Adrenal gland (tissue), 12 donors: ENCODE results near the gene GAS2L1. TPM values are rescaled to one million over a fixed set of nuclear protein-coding genes. Genes with fewer than 3 reads are reported as not detected.

Source experiments
- DNase-seq, 7 donors: peaks; one replicate each; pipeline ENCODE4 v3.0.0-alpha.2; 2019 to 2020
- H3K27ac ChIP-seq, 5 donors: fragments of 200-600 bp; sonication (generic) in 4 of 5; 1 replicate in 3 of 5; 2 replicates in 2 of 5; pipeline versions ENCODE4 v1.5.1 to v1.8.0; 2016 to 2020; ENCODE audit warnings: mild to moderate bottlenecking in 1 of 5
- H3K27me3 ChIP-seq: fragments of 200-600 bp; 2 replicates; pipeline ENCODE4 v1.8.0; 2021
- H3K36me3 ChIP-seq, 2 donors: fragments of 200-600 bp; replicated peaks in 1 of 2; 1 replicate in 1 of 2; 2 replicates in 1 of 2; pipeline versions ENCODE4 v1.5.1 to v1.8.0; 2018 to 2022
- H3K4me1 ChIP-seq, 2 donors: fragments of 200-600 bp; replicated peaks in 1 of 2; 1 replicate in 1 of 2; 2 replicates in 1 of 2; pipeline versions ENCODE4 v1.5.1 to v1.8.0; 2018 to 2021
- H3K4me3 ChIP-seq, 4 donors: fragments of 200-600 bp; sonication (generic) in 3 of 4; one replicate each; pipeline ENCODE4 v1.5.1; 2016 to 2018
- H3K9me3 ChIP-seq, 3 donors: fragments of 200-600 bp; sonication (generic) in 1 of 3; replicated peaks in 1 of 3; 1 replicate in 2 of 3; 2 replicates in 1 of 3; pipeline versions ENCODE4 v1.5.1 to v1.8.0; 2016 to 2021
- POLR2A ChIP-seq, 2 donors: fragments of 450-650 bp; IDR thresholded peaks; one replicate each; pipeline ENCODE4 v1.6.1; 2017; ENCODE audit warnings: antibody characterized with exemption in 2 of 2, mild to moderate bottlenecking in 2 of 2, moderate library complexity in 1 of 2
- WGBS, 4 donors: extraction: QIAGEN DNeasy Blood & Tissue Kit in 2 of 4; methylation state at CpG; one replicate each; pipeline versions ENCODE4 v1.1.5 to v1.1.7; 2013 to 2017; 5-methylcytosine and 5-hydroxymethylcytosine counted together
- intact Hi-C, 2 donors: fragments of 100-400 bp; cut with DNase I; formaldehyde crosslinking; loops; one replicate each; pipeline versions ENCODE4 v1.14.1 to v1.15.0; 2022 to 2023
- polyA plus RNA-seq, 3 donors: library from polyadenylated mRNA; stranded (reverse); fragments of 200-250 nt in 2 of 3; fragments of 350-450 nt in 1 of 3; fragmentation: Illumina TruSeq in 1 of 3; extraction: RNeasy Lipid Tissue Mini Kit (QIAGEN cat#74804) in 1 of 3; gene quantifications; one replicate each; pipeline ENCODE4 v1.2.3, GENCODE V29; 2013 to 2014
- total RNA-seq, 9 donors: library from RNA; depleted of rRNA in 4 of 9; stranded (reverse); fragments of >200 nt in 4 of 9; fragments of 120-200 nt in 1 of 9; fragmentation: NEBNext Ultra II Directional in 1 of 9; extraction: Animal tissue kit (Norgen Biotek cat#: 25700) in 1 of 9; gene quantifications; one replicate each; pipeline versions ENCODE4 v1.1.0 to v1.2.4, GENCODE V29; 2013 to 2023
- TF ChIP-seq, protein P1 (sequence below), 6 experiments: fragments of 450-650 bp in 4 of 6; fragments of 200-600 bp in 2 of 6; sonication (generic) in 1 of 6; IDR thresholded peaks; 1 replicate in 5 of 6; 2 replicates in 1 of 6; pipeline versions ENCODE4 v1.5.1 to v1.8.0; 2016 to 2021; ENCODE audit warnings: antibody characterized with exemption in 6 of 6, mild to moderate bottlenecking in 2 of 6, moderate library complexity in 1 of 6
- donor health status: healthy with polysubstance abuse.
- donor health status: Bipolar disorder and iron deficiency.
- donor health status: DM: yes; HTN: yes; CAD: no.
- donor health status: DM: no; HTN: no; CAD: no.
- donor health status: DM: no; HTN: no; CAD: no.
- donor health status: DM: yes; HTN: yes; CAD: no.

Gene GAS2L1
- total and polyA plus RNA-seq, 12 donors = 3.6 to 87.3 (median 40.4) TPM

DNA sequence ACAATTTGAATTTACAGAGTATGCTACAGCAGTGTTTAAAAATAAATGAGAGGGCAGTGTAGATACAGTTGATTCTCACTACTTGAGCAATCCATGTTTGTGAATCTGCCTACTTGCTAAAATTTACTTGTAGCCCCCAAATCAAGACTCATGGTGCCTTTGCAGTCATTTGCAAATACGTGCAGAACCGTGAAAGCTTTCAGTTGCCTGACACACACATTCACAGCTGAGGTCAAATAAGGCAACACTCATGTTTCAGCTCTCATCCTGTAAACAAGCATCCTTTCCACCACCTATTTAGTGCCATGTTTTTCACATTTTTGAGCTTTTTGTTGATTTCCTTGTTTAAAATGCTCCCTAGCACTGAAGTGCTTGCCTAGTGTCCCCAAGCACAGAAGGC, 41.6 kb downstream of the GAS2L1 start:
- 79 to 87% (median 85%) methylated on average over 2 of the region's 2 CpGs for WGBS, 4 donors
- H3K36me3 ChIP-seq = peaks cover 0 to 81% of the 10 kb centered on the region in 2 donors

DNA sequence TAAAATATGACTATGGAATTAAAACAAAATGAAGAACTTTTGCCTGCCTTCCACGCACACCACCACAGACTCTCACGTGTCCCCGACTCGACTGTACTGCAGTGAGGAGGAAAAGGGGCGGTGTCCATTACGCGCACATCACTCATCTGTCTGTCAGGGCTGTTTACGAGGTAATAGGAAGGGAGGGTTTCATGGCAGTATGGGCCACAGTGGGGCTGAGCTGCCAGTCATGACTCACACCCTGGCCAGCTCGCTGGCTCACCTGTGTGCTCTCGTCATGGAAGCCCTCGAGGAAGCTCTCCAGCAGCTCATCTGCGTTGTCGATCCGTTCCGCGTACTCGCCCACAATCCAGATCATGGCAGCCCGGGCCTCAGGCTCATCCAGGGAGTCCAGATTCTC, 42.5 kb downstream of the GAS2L1 start:
- Histone ChIP-seq H3K9me3 (no peaks in the 10 kb centered on the region), H3K27ac (no peak overlapping the region), H3K36me3 (peaks cover 0 to 84% of the 10 kb centered on the region in 2 donors), H3K4me3 (no peak overlapping the region), H3K27me3 (no peaks in the 10 kb centered on the region), H3K4me1 (peaks cover 0 to 10% of the 10 kb centered on the region in 2 donors)
- no peak for DNase-seq
- no peak for TF ChIP-seq POLR2A (IDR thresholded peaks at IDR 0.05)
- TF ChIP-seq, protein P1, sequence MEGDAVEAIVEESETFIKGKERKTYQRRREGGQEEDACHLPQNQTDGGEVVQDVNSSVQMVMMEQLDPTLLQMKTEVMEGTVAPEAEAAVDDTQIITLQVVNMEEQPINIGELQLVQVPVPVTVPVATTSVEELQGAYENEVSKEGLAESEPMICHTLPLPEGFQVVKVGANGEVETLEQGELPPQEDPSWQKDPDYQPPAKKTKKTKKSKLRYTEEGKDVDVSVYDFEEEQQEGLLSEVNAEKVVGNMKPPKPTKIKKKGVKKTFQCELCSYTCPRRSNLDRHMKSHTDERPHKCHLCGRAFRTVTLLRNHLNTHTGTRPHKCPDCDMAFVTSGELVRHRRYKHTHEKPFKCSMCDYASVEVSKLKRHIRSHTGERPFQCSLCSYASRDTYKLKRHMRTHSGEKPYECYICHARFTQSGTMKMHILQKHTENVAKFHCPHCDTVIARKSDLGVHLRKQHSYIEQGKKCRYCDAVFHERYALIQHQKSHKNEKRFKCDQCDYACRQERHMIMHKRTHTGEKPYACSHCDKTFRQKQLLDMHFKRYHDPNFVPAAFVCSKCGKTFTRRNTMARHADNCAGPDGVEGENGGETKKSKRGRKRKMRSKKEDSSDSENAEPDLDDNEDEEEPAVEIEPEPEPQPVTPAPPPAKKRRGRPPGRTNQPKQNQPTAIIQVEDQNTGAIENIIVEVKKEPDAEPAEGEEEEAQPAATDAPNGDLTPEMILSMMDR (IDR thresholded peaks at IDR 0.05) = no peak
- WGBS, 4 donors = 90 to 93% (median 92%) methylated on average over 18 of the region's 18 CpGs
- intact Hi-C loops = no loop called here

More for the DNA sequence above, 41.6 kb downstream of the GAS2L1 start:
- Histone ChIP-seq H3K9me3 (no peaks in the 10 kb centered on the region), H3K4me3 (no peak overlapping the region), H3K4me1 (peaks cover 0 to 13% of the 10 kb centered on the region in 2 donors), H3K27ac (no peak overlapping the region), H3K27me3 (no peaks in the 10 kb centered on the region)
- intact Hi-C loops = no loop called here
- no peak for TF ChIP-seq POLR2A (IDR thresholded peaks at IDR 0.05)
- TF ChIP-seq, protein P1 (IDR thresholded peaks at IDR 0.05) = no peak
- no peak for DNase-seq

DNA sequence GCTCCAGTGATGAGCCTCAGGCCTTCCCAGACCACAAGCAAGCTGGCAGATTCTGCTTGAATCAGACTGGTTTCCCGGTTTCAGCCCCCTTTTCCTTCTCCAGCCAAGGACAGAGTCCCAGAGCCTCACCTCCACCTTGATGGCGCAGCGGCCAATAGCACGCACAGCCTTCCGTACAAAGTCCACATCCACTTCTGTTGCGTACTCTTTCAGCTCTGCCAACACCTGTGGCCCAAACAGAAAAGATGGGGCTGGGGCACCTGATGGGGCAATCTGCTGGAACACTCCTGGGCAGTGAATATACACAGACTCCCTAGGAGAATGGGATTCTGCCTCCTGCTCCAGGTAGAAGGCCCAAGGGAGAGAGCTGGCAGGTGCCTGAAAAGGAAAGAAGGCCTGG, 44.6 kb downstream of the GAS2L1 start:
- TF ChIP-seq, protein P1 (IDR thresholded peaks at IDR 0.05) = no peak
- no peak for TF ChIP-seq POLR2A (IDR thresholded peaks at IDR 0.05)
- DNase-seq = no peak
- Histone ChIP-seq H3K4me3 (no peak overlapping the region), H3K36me3 (peaks cover 0 to 97% of the 10 kb centered on the region in 2 donors), H3K27me3 (no peaks in the 10 kb centered on the region), H3K4me1 (no peaks in the 10 kb centered on the region), H3K9me3 (no peaks in the 10 kb centered on the region), H3K27ac (no peak overlapping the region)
- 94 to 99% (median 96%) methylated on average over 3 to 6 of the region's 6 CpGs for WGBS, 4 donors
- intact Hi-C loops = loop anchor here in 1 of 2 donors (5.0 kb wide), 1 partner anchor 34 kb away; the partner anchor contains the start of gene RASL10A

DNA sequence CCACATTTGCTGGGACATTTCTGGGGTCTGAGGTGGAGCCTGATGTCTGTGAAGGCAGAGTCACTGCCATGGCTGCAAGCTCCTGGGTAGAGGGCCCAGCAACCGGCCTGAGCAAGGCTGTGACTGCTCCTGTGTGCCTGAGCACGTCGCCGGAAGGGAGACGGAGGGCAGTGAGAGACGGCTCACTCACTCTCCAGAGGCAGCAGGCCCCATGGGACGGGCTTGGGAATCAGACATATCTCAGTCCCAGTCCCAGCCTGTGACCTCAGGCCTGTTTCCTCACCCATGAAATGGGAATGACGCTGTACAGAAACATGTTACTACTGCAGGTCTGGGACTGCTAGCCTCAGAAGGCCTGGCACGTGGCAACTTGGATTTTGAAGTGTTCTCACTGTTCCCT, 45.4 kb downstream of the GAS2L1 start:
- H3K27me3 ChIP-seq = no peaks in the 10 kb centered on the region
- H3K27ac ChIP-seq = no peak overlapping the region
- TF ChIP-seq, protein P1 (IDR thresholded peaks at IDR 0.05) = no peak
- TF ChIP-seq POLR2A (IDR thresholded peaks at IDR 0.05) = no peak
- 85 to 94% (median 88%) methylated on average over 2 to 9 of the region's 9 CpGs for WGBS, 4 donors
- intact Hi-C loops = loop anchor here in 1 of 2 donors (5.0 kb wide), 1 partner anchor 35 kb away; the partner anchor contains the start of gene RASL10A
- no peaks in the 10 kb centered on the region for H3K4me1 ChIP-seq
- H3K4me3 ChIP-seq = no peak overlapping the region
- peaks cover 0 to 99% of the 10 kb centered on the region in 2 donors for H3K36me3 ChIP-seq
- DNase-seq = no peak
- H3K9me3 ChIP-seq = no peaks in the 10 kb centered on the region
